GM21367 (cell line): ENCODE results near the gene MAP2K4.
"Not testable (repeated sequence)": the region's sequence is repeated elsewhere in the genome, so short reads cannot be mapped to it uniquely, and the experiment has no call there.

Experiments used
- ATAC-seq: cut with Tn5 transposase; IDR thresholded peaks from one replicate; pipeline ENCODE4 v1.9.1; 2021; ENCODE audit not compliant: unreplicated experiment

MAP2K4 gene

GRCh38 chr17:12136243-12136642 is 115.6 kb downstream of the MAP2K4 start:
- no peak for ATAC-seq

GRCh38 chr17:12136646-12137045 is 116.0 kb downstream of the MAP2K4 start:
- no peak for ATAC-seq

GRCh38 chr17:12137859-12138258 is 117.2 kb downstream of the MAP2K4 start:
- no peak for ATAC-seq

GRCh38 chr17:12140685-12141084 is 120.0 kb downstream of the MAP2K4 start:
- ATAC-seq, result no peak

- not testable (repeated sequence) for ATAC-seq
These were observed 141.5 kb downstream of the MAP2K4 start for GRCh38 chr17:12162187-12162586.

GRCh38 chr17:12164085-12164484 is 143.4 kb downstream of the MAP2K4 start:
- no peak for ATAC-seq

GRCh38 chr17:12178644-12179330 is 158.1 kb downstream of the MAP2K4 start:
- ATAC-seq, result no peak

GRCh38 chr17:12180644-12181261 is 160.1 kb downstream of the MAP2K4 start:
- no peak for ATAC-seq

- no peak for ATAC-seq
These were observed 167.0 kb downstream of the MAP2K4 start for GRCh38 chr17:12187658-12188057.

GRCh38 chr17:12193144-12193735 is 172.6 kb downstream of the MAP2K4 start:
- ATAC-seq, result no peak
